ENCODE measurements around the gene CARD11.

The CARD11 gene

DNA sequence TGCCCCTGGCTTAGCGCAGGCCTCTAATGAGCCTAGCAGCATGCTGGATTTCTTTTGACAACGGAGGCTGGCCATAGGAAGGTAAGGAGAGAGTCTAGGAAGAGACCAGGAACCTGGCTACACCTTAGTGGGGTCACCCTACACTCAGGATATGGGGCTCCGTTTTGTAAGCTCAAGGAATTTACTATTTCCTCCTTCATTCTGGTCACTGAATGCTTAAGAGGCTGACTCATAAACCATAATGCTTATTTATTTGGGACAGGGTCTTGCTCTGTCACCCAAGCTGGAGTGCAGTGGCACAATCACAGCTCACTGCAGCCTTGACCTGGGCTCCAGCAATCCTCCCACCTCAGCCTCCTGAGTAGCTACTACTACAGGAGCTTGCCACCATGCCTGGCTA, 38.4 kb downstream of the CARD11 start:
- no peak for DNase-seq (ENCODE audit: low spot score)
- TF ChIP-seq, protein P1, sequence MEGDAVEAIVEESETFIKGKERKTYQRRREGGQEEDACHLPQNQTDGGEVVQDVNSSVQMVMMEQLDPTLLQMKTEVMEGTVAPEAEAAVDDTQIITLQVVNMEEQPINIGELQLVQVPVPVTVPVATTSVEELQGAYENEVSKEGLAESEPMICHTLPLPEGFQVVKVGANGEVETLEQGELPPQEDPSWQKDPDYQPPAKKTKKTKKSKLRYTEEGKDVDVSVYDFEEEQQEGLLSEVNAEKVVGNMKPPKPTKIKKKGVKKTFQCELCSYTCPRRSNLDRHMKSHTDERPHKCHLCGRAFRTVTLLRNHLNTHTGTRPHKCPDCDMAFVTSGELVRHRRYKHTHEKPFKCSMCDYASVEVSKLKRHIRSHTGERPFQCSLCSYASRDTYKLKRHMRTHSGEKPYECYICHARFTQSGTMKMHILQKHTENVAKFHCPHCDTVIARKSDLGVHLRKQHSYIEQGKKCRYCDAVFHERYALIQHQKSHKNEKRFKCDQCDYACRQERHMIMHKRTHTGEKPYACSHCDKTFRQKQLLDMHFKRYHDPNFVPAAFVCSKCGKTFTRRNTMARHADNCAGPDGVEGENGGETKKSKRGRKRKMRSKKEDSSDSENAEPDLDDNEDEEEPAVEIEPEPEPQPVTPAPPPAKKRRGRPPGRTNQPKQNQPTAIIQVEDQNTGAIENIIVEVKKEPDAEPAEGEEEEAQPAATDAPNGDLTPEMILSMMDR (conservative IDR thresholded peaks at IDR 0.05; ENCODE audit: low read depth): no peak
- CTCF ChIA-PET: interaction anchor here (0.6 kb wide), 1 partner anchor 126 kb away, joined by 4 read pairs; no protein-coding TSS in a partner anchor
- H3K27ac ChIP-seq: no peak overlapping the region
- POLR2A ChIA-PET (ENCODE audit: low non-redundant PET): no interaction called here

DNA sequence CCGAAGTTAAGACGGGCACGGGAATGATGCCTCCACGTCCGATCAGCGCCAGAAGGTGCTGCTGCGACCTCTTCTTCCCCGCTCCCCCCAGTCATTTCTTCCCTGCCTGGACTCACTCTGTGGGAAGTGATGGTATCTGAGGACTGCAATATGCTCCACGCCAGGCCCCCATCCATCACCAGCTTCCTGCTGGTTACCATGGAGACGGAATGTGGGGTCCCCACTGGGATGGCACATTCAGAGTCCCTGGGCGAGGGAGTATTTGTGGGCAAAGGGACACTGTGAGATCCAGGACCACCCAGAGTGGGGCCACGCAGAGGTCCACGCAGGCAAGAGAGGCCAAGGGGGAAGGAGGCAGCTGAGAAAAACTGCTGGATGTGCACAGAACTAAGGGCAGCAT, 39.7 kb downstream of the CARD11 start:
- no peak overlapping the region for H3K27ac ChIP-seq
- POLR2A ChIA-PET (ENCODE audit: low non-redundant PET): no interaction called here

DNA sequence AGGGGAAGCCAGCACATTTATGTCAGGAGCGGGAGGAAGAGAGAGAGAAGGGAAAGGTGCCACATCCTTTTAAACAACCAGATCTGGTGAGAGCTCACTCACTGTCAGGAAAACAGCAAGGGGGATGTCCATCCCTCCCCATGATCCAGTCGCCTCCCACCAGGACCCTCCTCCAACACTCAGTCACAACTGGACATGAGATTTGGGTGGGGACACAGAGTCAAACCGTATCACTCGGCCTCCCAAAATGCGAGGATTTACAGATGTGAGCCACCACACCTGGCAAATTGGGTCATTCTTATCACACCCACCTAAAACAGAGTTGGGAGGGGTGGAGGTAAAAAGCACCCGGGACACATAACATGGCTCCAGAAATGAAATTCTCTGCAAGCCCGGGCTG, 41.0 kb downstream of the CARD11 start:
- POLR2A ChIA-PET (ENCODE audit: low non-redundant PET): no interaction called here
- TF ChIP-seq, protein P1 (conservative IDR thresholded peaks at IDR 0.05; ENCODE audit: low read depth): no peak
- H3K27ac ChIP-seq: no peak overlapping the region
- DNase-seq (ENCODE audit: low spot score): no peak
- CTCF ChIA-PET: interaction anchor here (0.6 to 0.7 kb wide), 2 partner anchors 65 to 202 kb away, joined by 3 read pairs; no protein-coding TSS in a partner anchor

More for the DNA sequence above, 39.7 kb downstream of the CARD11 start:
- no peak for DNase-seq (ENCODE audit: low spot score)
- TF ChIP-seq, protein P1 (conservative IDR thresholded peaks at IDR 0.05; ENCODE audit: low read depth): no peak
- CTCF ChIA-PET: no interaction called here

DNA sequence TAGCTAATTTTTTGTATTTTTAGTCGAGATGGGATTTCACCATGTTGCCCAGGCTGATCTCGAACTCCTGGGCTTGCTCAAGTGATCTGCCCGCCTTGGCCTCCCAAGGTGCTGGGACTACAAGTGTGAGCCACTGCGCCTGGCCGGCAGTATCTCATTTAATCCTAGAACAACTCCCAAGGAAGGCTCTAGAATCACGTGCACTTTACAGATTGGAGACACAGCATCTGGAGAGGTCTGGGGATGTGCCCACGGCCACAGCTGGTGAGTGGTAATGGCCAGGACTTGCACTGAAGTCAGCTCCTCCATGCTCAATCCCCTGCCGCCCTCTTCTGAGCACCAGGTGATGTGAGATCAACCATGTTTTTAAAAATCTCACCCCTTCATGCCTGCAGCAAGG, 43.1 kb downstream of the CARD11 start:
- CTCF ChIA-PET: interaction anchor here (0.7 kb wide), 1 partner anchor 667 kb away, joined by 3 read pairs; no protein-coding TSS in a partner anchor
- no peak for DNase-seq (ENCODE audit: low spot score)
- TF ChIP-seq, protein P1 (conservative IDR thresholded peaks at IDR 0.05; ENCODE audit: low read depth): no peak
- H3K27ac ChIP-seq: no peak overlapping the region
- POLR2A ChIA-PET (ENCODE audit: low non-redundant PET): interaction anchor here (0.7 kb wide), 1 partner anchor 12 kb away, joined by 4 read pairs; no protein-coding TSS in a partner anchor

DNA sequence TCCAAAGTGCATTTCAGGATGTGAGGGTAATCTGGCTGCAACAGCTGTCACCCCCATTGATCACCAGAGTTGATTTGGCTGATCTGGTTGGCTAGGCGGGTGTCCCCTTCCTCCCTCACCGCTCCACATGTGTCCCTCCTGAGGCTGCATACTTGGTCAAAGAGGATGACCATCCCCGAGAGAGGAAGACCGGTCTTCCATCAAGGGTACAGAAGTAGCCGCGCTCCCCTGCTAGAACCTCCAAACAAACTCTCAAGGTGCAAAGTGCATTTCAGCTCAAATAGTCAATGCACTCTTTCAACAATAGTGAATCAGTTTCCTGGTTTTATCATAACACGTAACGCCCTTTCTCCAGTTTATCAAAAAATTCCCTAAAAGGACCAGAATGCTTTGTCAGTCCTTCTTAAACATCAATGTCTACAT, 44.6 kb downstream of the CARD11 start:
- ChIA-PET CTCF (no interaction called here), POLR2A (ENCODE audit: low non-redundant PET) (no interaction called here)
- no peak for DNase-seq (ENCODE audit: low spot score)
- H3K27ac ChIP-seq: no peak overlapping the region
- TF ChIP-seq, protein P1 (conservative IDR thresholded peaks at IDR 0.05; ENCODE audit: low read depth): no peak

DNA sequence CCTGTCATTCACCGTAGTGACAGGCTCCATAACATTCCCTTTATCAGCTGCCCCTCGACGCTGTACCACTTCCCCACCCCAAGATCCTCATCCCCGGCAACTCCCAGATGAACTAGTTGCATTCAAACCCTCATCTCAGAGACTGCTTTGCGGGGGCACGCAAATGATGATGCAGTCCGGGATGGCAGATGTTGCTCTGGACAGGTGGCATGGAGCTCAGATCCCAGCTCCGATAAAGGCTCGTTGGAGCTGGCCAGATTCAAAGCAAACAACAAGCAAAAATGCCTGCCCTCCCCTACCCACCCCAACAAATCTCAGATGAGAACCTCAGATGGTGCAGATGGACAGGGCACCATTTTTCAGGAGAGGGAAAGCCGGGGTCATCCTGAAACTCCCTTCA, 46.7 kb downstream of the CARD11 start:
- TF ChIP-seq, protein P1 (conservative IDR thresholded peaks at IDR 0.05; ENCODE audit: low read depth): no peak
- ChIA-PET POLR2A (ENCODE audit: low non-redundant PET) (no interaction called here), CTCF (interaction anchor here (0.7 kb wide), 1 partner anchor 61 kb away, joined by 3 read pairs; no protein-coding TSS in a partner anchor)
- DNase-seq (ENCODE audit: low spot score): no peak
- no peak overlapping the region for H3K27ac ChIP-seq

Measured in RWPE1 (cell line).